Measurements from ENCODE around the gene PCDHGB3.
"Not testable (repeated sequence)": the region's sequence is repeated elsewhere in the genome, so short reads cannot be mapped to it uniquely, and the experiment has no call there.

PCDHGB3 gene

DNA sequence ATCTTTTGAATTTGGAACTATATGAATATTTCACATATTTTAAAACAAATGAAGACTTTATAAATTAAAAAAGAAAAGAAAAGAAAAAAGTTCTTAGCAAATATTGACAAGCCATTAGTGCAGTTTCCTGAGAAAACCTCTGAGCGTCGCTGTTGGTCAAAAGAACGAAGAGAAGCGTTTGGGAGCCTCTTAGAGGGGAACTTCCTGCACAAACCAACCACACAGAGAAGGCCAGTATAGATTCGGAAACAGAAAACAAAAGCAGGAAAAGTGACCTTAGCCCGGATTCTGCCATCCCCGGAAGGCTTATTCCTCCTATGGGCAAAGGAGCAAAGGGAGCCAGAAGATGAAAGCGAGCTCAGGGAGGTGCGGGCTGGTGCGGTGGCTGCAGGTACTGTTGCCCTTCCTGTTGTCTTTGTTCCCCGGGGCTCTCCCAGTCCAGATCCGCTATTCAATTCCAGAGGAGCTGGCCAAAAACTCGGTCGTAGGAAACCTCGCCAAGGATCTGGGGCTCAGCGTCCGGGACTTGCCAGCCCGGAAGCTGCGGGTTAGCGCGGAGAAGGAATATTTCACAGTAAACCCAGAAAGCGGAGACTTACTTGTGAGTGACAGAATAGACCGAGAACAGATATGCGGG lies 10.1 kb upstream of the PCDHGB3 start, which contains the start of gene PCDHGB2:
Gene PCDHGB2, plus strand, starts transcription at position 205 of the 637 bp plus-strand sequence. Its CDS starts 142 bp downstream, at position 347.
- DNase-seq = peak; percentile 50

DNA sequence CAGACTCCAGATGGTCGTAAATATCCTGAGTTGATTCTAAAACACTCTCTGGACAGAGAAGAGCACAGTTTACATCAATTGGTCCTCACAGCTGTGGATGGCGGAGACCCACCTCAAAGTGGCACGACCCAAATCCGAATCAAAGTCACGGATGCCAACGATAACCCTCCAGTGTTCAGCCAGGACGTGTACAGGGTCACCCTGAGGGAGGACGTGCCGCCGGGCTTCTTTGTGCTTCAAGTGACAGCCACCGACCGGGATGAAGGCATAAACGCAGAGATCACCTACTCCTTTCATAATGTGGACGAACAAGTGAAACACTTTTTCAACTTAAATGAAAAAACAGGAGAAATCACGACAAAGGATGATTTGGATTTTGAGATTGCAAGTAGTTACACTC lies 9.4 kb upstream of the PCDHGB3 start:
- no peak for DNase-seq

DNA sequence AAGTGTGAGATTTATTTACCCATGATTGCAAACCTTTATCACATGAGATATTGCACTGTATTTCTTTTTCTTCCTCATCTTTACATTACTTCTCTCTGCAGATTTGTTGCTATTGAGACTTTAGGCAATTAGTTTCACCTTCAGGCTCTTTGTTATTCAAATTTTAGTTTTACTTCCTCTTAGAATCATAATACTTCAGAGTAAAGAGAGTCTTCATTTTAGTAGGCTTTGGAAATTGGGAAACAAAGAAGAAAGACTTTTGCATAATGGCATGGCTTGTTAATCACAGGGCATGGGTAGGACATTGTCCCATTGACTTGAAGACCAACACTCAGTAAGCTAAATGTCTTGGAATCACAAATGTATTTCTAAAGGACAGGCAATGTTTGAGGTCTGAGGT lies 7.3 kb upstream of the PCDHGB3 start:
- no peak for DNase-seq

DNA sequence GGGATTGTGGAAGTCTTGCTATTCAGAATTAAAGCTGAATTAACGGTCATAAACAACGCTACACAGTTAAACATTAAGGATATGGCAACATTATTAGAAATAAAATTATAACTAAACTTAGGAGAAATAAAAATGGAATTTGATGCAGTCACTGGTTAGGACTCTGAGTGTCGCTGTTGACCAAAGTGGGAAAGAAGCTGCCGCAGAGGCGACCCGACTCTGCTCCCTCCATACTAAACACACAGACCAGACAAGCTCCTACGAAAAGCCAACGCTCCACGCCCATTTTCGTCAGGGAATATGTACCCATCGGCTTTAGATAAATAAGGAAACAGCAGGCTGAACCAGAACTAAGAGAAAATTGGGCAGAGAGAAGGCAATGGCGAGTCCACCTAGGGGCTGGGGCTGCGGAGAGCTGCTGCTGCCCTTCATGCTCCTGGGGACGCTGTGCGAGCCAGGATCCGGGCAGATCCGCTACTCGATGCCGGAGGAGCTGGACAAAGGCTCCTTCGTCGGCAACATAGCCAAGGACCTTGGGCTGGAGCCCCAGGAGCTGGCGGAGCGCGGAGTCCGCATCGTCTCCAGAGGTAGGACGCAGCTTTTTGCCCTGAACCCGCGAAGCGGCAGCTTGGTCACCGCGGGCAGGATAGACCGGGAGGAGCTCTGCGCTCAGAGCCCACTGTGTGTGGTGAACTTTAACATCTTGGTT lies 5.9 kb upstream of the PCDHGB3 start, which contains the start of gene PCDHGA5:
Gene PCDHGA5, plus strand, starts transcription at position 211 of the 709 bp plus-strand sequence. Its CDS starts 169 bp downstream, at position 380.
- DNase-seq = no peak

DNA sequence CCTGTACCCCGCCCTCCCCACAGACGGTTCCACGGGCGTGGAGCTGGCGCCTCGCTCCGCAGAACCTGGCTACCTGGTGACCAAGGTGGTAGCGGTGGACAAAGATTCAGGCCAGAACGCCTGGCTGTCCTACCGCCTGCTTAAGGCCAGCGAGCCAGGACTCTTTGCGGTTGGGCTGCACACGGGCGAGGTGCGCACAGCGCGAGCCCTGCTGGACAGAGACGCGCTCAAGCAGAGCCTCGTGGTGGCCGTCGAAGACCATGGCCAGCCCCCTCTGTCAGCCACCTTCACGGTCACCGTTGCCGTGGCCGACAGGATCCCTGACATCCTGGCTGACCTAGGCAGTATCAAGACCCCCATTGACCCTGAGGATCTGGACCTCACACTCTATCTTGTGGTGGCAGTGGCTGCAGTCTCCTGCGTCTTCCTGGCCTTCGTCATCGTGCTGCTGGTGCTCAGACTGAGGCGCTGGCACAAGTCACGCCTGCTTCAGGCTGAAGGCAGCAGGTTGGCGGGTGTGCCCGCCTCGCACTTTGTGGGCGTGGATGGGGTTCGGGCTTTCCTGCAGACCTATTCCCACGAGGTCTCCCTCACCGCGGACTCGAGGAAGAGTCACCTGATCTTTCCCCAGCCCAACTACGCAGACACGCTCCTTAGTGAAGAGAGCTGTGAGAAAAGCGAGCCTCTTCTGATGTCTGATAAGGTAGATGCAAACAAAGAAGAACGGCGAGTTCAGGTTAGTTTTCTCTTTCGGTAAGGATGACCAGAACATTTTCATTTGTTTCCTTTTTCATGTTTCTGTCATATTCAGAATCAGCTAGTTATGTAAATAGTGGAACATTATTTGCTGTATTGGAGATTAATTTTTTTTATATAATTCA lies 3.8 kb upstream of the PCDHGB3 start:
- DNase-seq = no peak

DNA sequence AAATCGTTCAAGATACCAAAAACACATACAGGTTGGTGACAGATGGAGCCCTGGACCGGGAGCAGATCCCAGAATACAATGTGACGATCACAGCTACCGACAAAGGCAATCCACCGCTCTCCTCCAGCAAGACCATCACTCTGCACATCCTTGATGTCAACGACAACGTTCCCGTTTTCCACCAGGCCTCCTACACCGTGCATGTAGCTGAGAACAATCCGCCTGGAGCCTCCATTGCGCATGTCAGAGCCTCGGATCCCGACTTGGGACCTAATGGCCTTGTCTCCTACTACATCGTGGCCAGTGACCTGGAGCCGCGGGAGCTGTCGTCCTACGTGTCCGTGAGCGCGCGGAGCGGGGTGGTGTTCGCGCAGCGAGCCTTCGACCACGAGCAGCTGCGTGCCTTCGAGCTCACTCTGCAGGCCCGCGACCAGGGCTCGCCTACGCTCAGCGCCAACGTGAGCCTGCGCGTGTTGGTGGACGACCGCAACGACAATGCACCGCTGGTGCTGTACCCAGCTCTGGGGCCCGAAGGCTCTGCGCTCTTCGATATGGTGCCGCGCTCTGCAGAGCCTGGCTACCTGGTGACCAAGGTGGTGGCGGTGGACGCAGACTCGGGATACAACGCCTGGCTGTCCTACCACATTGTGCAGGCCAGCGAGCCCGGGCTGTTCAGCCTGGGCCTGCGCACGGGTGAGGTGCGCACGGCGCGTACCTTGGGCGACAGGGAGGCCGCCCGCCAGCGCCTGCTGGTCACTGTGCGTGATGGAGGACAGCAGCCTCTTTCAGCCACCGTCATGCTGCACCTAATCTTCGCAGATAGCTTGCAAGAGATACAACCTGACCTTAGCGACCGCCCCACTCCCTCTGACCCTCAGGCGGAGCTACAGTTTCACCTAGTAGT lies 1.8 kb downstream of the PCDHGB3 start:
- no peak for DNase-seq

DNA sequence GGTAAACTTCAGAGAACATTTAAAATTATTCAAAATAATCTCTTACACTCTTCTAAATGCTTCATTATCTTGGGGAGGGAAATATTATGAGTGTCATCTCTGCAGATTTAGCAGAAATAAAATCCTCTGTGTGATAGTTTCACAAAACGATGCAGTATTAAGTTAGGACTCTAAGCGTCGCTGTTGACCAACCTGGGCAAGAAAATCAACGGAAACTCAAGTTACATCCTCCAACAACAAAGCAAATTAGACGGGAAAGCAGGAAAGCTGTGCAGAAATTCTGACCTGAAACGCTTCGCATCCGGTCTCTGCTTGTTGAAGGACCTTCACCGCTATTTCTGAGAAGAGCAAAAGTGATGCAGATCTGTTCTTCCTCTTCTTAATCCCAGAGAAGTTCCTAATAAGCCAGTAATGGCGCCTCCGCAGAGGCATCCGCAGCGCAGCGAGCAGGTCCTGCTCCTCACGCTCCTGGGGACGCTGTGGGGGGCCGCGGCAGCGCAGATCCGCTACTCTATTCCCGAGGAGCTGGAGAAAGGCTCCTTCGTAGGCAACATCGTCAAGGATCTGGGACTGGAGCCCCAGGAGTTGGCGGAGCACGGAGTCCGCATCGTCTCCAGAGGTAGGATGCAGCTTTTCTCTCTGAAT lies 3.8 kb downstream of the PCDHGB3 start, which contains the start of gene PCDHGA6:
Gene PCDHGA6, plus strand, starts transcription at position 219 of the 645 bp plus-strand sequence. Its CDS starts 193 bp downstream, at position 412.
- DNase-seq = peak; percentile 13

DNA sequence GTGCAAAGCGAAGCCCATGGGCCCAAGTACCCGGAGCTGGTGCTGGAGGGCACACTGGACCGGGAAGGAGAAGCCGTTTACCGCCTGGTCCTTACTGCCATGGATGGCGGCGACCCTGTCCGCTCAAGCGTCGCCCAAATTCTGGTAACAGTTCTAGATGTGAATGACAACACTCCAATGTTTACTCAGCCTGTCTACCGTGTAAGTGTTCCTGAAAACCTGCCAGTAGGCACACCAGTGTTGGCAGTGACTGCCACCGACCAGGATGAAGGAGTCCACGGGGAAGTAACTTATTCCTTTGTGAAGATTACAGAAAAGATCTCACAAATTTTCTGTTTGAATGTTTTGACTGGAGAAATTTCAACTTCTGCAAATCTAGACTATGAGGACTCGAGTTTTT lies 4.6 kb downstream of the PCDHGB3 start:
- no peak for DNase-seq

DNA sequence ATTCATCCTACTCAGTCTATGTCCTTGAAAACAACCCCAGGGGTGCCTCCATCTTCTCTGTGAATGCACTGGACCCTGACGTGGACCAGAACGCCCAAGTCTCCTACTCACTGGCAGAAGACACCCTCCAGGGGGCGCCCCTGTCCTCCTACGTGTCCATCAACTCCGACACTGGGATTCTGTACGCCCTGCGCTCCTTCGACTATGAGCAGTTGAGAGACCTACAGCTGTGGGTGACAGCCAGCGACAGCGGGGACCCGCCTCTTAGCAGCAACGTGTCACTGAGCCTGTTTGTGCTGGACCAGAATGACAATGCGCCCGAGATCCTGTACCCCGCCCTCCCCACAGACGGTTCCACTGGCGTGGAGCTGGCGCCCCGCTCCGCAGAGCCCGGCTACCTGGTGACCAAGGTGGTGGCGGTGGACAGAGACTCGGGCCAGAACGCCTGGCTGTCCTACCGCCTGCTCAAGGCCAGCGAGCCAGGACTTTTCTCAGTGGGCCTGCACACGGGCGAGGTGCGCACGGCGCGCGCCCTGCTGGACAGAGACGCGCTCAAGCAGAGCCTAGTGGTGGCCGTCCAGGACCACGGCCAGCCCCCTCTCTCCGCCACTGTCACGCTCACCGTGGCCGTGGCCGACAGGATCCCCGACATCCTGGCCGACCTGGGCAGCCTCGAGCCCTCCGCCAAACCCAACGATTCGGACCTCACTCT lies 5.6 kb downstream of the PCDHGB3 start:
- DNase-seq = not testable (repeated sequence)

DNA sequence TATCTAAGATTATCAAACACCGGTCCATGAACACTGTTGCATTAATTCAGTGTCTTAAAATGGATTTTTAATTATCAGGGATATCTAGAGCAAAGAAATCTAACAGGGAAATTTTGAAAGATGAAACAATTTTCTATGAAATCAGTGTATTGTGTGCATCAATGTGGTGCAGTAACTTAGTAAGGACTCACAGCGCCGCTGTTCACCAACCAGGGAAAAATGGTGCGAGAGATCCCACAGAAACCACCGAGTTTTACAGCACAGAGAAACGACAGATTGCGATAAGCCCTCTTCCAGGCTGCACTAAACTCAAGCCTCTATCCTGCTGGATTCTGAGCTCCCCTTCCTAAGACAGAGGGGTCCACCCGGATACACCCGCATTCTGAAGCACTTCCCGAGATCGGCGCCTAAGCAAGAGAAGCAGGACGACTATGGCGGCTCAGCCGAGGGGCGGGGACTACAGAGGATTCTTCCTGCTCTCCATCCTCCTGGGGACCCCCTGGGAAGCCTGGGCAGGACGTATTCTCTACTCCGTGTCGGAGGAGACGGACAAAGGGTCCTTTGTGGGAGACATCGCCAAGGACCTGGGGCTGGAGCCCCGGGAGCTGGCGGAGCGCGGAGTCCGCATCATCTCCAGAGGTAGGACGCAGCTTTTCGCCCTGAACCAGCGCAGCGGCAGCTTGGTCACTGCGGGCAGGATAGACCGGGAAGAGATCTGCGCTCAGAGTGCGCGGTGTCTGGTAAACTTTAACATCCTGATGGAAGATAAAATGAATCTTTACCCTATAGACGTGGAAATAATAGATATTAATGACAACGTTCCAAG lies 12.6 kb downstream of the PCDHGB3 start, which contains the start of gene PCDHGA7:
Gene PCDHGA7, plus strand, starts transcription at position 274 of the 826 bp plus-strand sequence. Its CDS starts 158 bp downstream, at position 432.
- DNase-seq = no peak

DNA sequence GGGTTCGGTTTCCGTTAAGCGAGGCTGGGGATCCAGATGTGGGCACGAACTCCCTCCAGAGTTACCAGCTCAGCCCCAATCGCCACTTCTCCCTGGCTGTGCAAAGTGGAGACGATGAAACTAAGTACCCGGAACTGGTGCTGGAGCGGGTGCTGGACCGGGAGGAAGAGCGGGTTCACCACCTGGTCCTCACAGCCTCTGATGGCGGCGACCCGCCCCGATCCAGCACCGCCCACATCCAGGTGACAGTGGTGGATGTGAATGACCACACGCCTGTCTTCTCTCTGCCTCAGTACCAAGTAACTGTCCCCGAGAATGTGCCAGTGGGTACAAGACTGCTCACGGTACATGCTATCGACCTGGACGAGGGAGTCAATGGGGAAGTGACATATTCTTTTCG lies 13.3 kb downstream of the PCDHGB3 start:
- no peak for DNase-seq

DNA sequence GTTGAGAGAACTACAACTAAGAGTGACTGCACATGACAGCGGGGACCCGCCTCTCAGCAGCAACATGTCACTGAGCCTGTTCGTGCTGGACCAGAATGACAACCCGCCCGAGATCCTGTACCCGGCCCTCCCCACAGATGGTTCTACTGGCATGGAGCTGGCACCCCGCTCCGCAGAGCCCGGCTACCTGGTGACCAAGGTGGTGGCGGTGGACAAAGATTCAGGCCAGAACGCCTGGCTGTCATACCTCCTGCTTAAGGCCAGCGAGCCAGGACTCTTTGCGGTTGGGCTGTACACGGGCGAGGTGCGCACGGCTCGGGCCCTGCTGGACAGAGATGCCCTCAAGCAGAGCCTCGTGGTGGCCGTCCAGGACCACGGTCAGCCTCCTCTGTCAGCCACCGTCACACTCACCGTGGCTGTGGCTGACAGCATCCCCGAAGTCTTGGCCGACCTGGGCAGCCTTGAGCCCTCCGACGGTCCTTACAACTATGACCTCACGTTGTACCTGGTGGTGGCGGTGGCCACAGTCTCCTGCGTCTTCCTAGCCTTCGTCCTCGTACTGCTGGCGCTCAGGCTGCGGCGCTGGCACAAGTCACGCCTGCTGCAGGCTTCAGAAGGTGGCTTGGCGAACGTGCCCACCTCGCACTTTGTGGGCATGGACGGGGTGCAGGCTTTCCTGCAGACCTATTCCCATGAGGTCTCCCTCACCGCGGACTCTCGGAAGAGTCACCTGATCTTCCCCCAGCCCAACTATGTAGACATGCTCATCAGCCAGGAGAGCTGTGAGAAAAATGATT lies 14.6 kb downstream of the PCDHGB3 start:
- no peak for DNase-seq

DNA sequence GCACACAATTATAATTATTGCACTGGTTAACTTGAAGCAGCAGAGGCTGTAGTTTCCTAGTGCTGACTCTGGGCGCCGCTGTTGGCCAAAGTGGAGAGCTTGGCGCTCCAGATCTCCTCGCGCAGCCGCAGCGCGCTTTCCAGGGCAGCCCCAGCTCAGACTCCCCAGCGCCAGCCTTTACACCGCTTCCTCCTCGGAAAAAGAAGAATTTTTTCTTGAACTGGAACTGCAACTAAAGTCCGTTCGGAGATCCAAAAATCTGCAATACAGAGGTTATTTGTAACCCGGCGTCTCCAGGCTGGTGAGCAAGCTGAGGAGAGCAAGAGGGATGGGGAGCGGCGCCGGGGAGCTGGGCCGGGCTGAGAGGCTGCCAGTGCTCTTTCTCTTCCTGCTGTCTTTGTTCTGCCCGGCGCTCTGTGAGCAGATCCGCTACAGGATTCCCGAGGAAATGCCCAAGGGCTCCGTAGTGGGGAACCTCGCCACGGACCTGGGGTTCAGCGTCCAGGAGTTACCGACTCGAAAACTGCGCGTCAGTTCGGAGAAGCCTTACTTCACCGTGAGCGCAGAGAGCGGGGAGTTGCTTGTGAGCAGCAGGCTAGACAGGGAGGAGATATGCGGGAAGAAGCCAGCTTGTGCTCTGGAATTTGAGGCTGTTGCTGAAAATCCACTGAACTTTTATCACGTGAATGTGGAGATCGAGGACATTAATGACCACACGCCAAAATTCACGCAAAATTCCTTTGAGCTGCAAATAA lies 17.7 kb downstream of the PCDHGB3 start, which contains the start of gene PCDHGB4:
Gene PCDHGB4, plus strand, starts transcription at position 142 of the 755 bp plus-strand sequence. Its CDS starts 187 bp downstream, at position 329.
- DNase-seq = peak; percentile 23

DNA sequence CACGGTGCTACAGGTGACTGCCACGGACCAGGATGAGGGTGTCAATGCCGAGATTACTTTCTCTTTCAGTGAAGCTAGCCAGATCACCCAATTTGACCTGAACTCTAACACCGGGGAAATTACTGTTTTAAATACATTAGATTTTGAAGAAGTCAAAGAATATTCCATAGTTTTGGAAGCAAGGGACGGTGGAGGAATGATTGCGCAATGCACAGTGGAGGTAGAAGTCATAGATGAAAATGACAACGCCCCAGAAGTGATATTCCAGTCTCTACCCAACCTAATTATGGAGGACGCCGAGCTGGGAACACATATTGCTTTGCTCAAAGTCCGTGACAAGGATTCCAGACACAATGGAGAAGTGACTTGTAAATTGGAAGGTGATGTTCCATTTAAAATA lies 18.6 kb downstream of the PCDHGB3 start:
- no peak for DNase-seq

DNA sequence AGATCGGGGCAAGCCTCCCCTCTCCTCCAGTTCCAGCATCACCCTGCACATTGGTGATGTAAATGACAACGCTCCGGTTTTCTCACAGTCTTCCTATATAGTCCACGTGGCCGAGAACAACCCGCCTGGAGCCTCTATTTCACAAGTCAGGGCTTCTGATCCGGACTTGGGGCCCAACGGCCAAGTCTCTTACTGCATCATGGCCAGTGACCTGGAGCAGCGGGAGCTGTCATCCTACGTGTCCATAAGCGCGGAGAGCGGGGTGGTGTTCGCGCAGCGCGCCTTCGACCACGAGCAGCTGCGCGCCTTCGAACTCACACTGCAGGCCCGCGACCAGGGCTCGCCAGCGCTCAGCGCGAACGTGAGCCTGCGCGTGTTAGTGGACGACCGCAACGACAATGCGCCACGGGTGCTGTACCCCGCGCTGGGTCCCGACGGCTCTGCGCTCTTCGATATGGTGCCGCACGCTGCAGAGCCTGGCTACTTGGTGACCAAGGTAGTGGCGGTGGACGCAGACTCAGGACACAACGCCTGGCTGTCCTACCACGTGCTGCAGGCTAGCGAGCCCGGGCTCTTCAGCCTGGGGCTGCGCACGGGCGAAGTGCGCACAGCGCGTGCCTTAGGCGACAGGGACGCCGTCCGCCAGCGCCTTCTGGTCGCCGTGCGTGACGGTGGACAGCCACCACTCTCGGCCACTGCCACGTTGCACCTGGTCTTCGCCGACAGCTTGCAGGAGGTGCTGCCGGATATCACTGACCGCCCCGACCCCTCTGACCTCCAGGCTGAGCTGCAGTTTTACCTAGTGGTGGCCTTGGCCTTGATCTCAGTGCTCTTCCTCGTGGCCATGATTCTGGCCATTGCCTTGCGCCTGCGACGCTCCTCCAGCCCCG lies 19.4 kb downstream of the PCDHGB3 start:
- DNase-seq = no peak

DNA sequence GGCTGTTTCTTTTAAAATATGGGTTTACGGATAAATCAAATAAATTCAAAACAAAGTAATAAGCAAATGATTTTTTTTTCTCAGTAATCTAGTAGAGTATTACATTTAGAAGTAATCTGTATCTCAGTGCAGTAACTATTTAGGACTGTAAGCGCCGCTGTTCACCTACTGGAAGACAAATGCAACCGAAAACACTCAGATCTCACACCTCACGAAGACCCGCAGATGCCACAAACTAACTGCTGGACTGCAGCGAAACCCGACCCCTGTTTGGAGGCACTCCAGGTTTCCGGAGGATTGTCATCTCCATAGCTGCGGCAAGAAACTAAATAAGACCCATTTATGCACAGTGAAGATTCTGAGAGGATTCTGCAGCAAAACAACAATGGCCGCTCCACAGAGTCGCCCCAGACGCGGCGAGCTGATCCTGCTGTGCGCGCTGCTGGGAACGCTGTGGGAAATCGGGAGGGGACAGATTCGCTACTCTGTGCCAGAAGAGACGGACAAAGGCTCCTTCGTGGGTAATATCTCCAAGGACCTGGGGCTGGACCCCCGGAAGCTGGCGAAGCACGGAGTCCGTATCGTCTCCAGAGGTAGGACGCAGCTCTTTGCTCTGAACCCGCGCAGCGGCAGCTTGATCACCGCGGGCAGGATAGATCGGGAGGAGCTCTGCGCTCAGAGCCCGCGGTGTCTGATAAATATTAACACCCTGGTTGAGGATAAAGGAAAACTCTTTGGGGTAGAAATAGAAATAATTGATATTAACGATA lies 22.6 kb downstream of the PCDHGB3 start, which contains the start of gene PCDHGA8:
Gene PCDHGA8, plus strand, starts transcription at position 205 of the 770 bp plus-strand sequence. Its CDS starts 181 bp downstream, at position 386.
- no peak for DNase-seq

Measured in CD4-positive, alpha-beta T cell treated with Interleukin-12 subunit alpha and Interleukin-12 subunit beta, for 1 hour (primary cell).